GM18499 (cell line): ENCODE data around the gene ARHGAP8.
"Not testable (repeated sequence)": the region's sequence is repeated elsewhere in the genome, so short reads cannot be mapped to it uniquely, and the experiment has no call there.

ENCODE experiments used
- ATAC-seq: cut with Tn5 transposase; IDR thresholded peaks from one replicate; pipeline ENCODE4 v1.9.1; 2021; ENCODE audit warnings: moderate number of reproducible peaks; ENCODE audit not compliant: insufficient read depth, unreplicated experiment

The ARHGAP8 gene

GRCh38 chr22:44895296-44896055 is 143.1 kb downstream of the ARHGAP8 start:
- no peak for ATAC-seq

GRCh38 chr22:44898236-44898635 is 145.9 kb downstream of the ARHGAP8 start:
- ATAC-seq = no peak

- ATAC-seq = no peak
These were observed 148.9 kb downstream of the ARHGAP8 start for GRCh38 chr22:44901301-44901700.

- not testable (repeated sequence) for ATAC-seq
These were observed 150.8 kb downstream of the ARHGAP8 start for GRCh38 chr22:44903164-44903563.

GRCh38 chr22:44904492-44905152 is 152.2 kb downstream of the ARHGAP8 start:
- not testable (repeated sequence) for ATAC-seq

- ATAC-seq = no peak
These were observed 154.0 kb downstream of the ARHGAP8 start for GRCh38 chr22:44906248-44906936.

GRCh38 chr22:44906999-44907644 is 154.7 kb downstream of the ARHGAP8 start:
- ATAC-seq = no peak

- no peak for ATAC-seq
These were observed 155.7 kb downstream of the ARHGAP8 start for GRCh38 chr22:44907765-44908737.

- no peak for ATAC-seq
These were observed 156.9 kb downstream of the ARHGAP8 start for GRCh38 chr22:44909241-44909640.
